Endodermal cell (in vitro differentiated cells): Measurements from ENCODE around the gene ANKRD29. TPM values are rescaled to one million over a fixed set of nuclear protein-coding genes. Genes with fewer than 3 reads are reported as not detected.

Source experiments
- DNase-seq: peaks from one replicate; pipeline ENCODE4 v3.0.0-alpha.2; 2017
- H3K27ac ChIP-seq: 2 replicates; pipeline ENCODE4 v1.5.1; 2013; ENCODE audit warnings: mild to moderate bottlenecking, low read depth, low read length, moderate library complexity
- H3K27me3 ChIP-seq: 2 replicates; pipeline ENCODE4 v1.6.1; 2013; ENCODE audit warnings: mild to moderate bottlenecking, low read length, moderate library complexity; ENCODE audit not compliant: insufficient read depth, control insufficient read depth, poor library complexity, severe bottlenecking
- H3K36me3 ChIP-seq: 2 replicates; pipeline ENCODE4 v1.7.0; 2013; ENCODE audit warnings: mild to moderate bottlenecking, low read length, moderate library complexity; ENCODE audit not compliant: control insufficient read depth, insufficient read depth
- H3K4me1 ChIP-seq: one replicate; pipeline ENCODE4 v1.7.0; 2013; ENCODE audit warnings: low read length; ENCODE audit not compliant: control insufficient read depth, insufficient read depth
- H3K4me3 ChIP-seq: 2 replicates; pipeline ENCODE4 v1.5.1; 2013; ENCODE audit warnings: mild to moderate bottlenecking, low read length, moderate library complexity
- H3K9ac ChIP-seq: 2 replicates; pipeline ENCODE4 v1.6.1; 2013; ENCODE audit warnings: mild to moderate bottlenecking, low read length, moderate library complexity; ENCODE audit not compliant: poor library complexity, severe bottlenecking; ENCODE audit errors: extremely low read depth
- H3K9me3 ChIP-seq: 2 replicates; pipeline ENCODE4 v1.6.1; 2013; ENCODE audit warnings: mild to moderate bottlenecking, low read length, moderate library complexity; ENCODE audit not compliant: control insufficient read depth
- H3K27ac Mint-ChIP-seq: 2 replicates; pipeline ENCODE4 v1.8.0; 2020; ENCODE audit warnings: mixed read lengths
- H3K27me3 Mint-ChIP-seq: 2 replicates; pipeline ENCODE4 v1.8.0; 2021; ENCODE audit warnings: mild to moderate bottlenecking, mixed read lengths; ENCODE audit not compliant: insufficient read depth
- H3K36me3 Mint-ChIP-seq: 2 replicates; pipeline ENCODE4 v1.8.0; 2020; ENCODE audit warnings: low read depth, mixed read lengths
- H3K4me1 Mint-ChIP-seq: 2 replicates; pipeline ENCODE4 v1.8.0; 2020; ENCODE audit warnings: mixed read lengths
- H3K4me3 Mint-ChIP-seq: 2 replicates; pipeline ENCODE4 v1.8.0; 2020; ENCODE audit warnings: mild to moderate bottlenecking, moderate library complexity, mixed read lengths
- H3K9me3 Mint-ChIP-seq: 2 replicates; pipeline ENCODE4 v1.8.0; 2020; ENCODE audit warnings: mild to moderate bottlenecking, mixed read lengths
- CTCF ChIP-seq: fragments of 200-600 bp; sonication (generic); conservative IDR thresholded peaks from 2 replicates; pipeline ENCODE4 v1.5.0; 2021; ENCODE audit warnings: antibody characterized with exemption, mild to moderate bottlenecking
- WGBS, 2 experiments: methylation state at CpG; one replicate each; pipeline versions ENCODE4 v1.1.5 to v1.1.7; 2013; ENCODE audit warnings: missing lambda C conversion rate in 2 of 2, mixed read lengths in 1 of 2; ENCODE audit not compliant: insufficient coverage in 1 of 2, insufficient read length in 1 of 2; 5-methylcytosine and 5-hydroxymethylcytosine counted together
- total RNA-seq, 2 donors: library from RNA; stranded (reverse); fragmentation: NEBNext Ultra II Directional in 1 of 2; extraction: Animal tissue kit (Norgen Biotek cat#: 25700) in 1 of 2; gene quantifications; 2 replicates in 1 of 2; 3 replicates in 1 of 2; pipeline ENCODE4 v1.2.1, GENCODE V29; 2021

Gene ANKRD29
- total RNA-seq, 2 donors from 2014 or later: 0.44 to 0.73 TPM

GRCh38 chr18:23551978-23552377, 110.7 kb downstream of the ANKRD29 start:
- Histone ChIP-seq H3K9me3 (no peaks in the 10 kb centered on the region), H3K4me1 (no peaks in the 10 kb centered on the region), H3K27ac (no peak overlapping the region), H3K9ac (no peak overlapping the region), H3K4me3 (no peak overlapping the region), H3K36me3 (peaks cover 66% of the 10 kb centered on the region), H3K27me3 (no peaks in the 10 kb centered on the region)
- Mint-ChIP-seq H3K36me3 (peaks cover 75% of the 10 kb centered on the region), H3K4me3 (no peak overlapping the region), H3K27me3 (no peaks in the 10 kb centered on the region), H3K9me3 (no peaks in the 10 kb centered on the region), H3K4me1 (no peaks in the 10 kb centered on the region), H3K27ac (no peak overlapping the region)
- DNase-seq: no peak
- no peak for TF ChIP-seq CTCF
- WGBS, 2 experiments: 31 to 50% methylated on average over 2 to 3 of the region's 3 CpGs

GRCh38 chr18:23550898-23551297, 111.8 kb downstream of the ANKRD29 start:
- no peak overlapping the region for H3K27ac Mint-ChIP-seq
- H3K4me3 Mint-ChIP-seq: no peak overlapping the region
- Histone ChIP-seq H3K27me3 (no peaks in the 10 kb centered on the region), H3K9ac (no peak overlapping the region), H3K36me3 (peaks cover 61% of the 10 kb centered on the region), H3K4me3 (no peak overlapping the region), H3K4me1 (no peaks in the 10 kb centered on the region), H3K27ac (no peak overlapping the region), H3K9me3 (no peaks in the 10 kb centered on the region)
- H3K27me3 Mint-ChIP-seq: no peaks in the 10 kb centered on the region
- no peaks in the 10 kb centered on the region for H3K4me1 Mint-ChIP-seq
- peaks cover 76% of the 10 kb centered on the region for H3K36me3 Mint-ChIP-seq
- no peaks in the 10 kb centered on the region for H3K9me3 Mint-ChIP-seq
- no peak for DNase-seq
- no peak for TF ChIP-seq CTCF

Other genes with a start within 250 kb of the ANKRD29 start
- gene RIOK3, start 209.6 kb downstream of the ANKRD29 start, total RNA-seq: 10 to 100 TPM; 31.2 to 45.0 TPM
- 10 to 100 TPM; 18.3 to 19.1 TPM for gene RMC1, start 159.4 kb downstream of the ANKRD29 start, total RNA-seq
- gene NPC1, start 76.4 kb downstream of the ANKRD29 start, total RNA-seq: 10 to 100 TPM; 43.6 to 44.9 TPM
- gene LAMA3, start 26.5 kb upstream of the ANKRD29 start, total RNA-seq: 1 to 10 TPM in 1 of 2 donors, under 1 TPM in 1; 0.58 to 1.3 TPM